Psoas muscle (tissue), 8 donors: ENCODE measurements around the gene EYS. TPM values are rescaled to one million over a fixed set of nuclear protein-coding genes. Genes with fewer than 3 reads are reported as not detected.

Experiments used
- ATAC-seq, 4 donors: fragments of 200-7000 bp; cut with Tn5 transposase; one replicate each; pipeline ENCODE4 v1.9.1; 2020; ENCODE audit warnings: moderate library complexity in 3 of 4, mild to moderate bottlenecking in 2 of 4
- DNase-seq, 2 donors: peaks; one replicate each; pipeline ENCODE4 v3.0.0-alpha.2; 2020
- H3K27ac ChIP-seq: fragments of 200-600 bp; one replicate; pipeline ENCODE4 v1.8.0; 2022
- H3K27me3 ChIP-seq, 3 donors: fragments of 200-600 bp in 1 of 3; one replicate each; pipeline versions ENCODE4 v1.6.1 to v1.8.0; 2013 to 2022; ENCODE audit warnings: low read length in 2 of 3, mild to moderate bottlenecking in 2 of 3, moderate library complexity in 1 of 3; ENCODE audit not compliant: insufficient read depth in 3 of 3
- H3K36me3 ChIP-seq, 2 donors: fragments of 200-600 bp in 1 of 2; one replicate each; pipeline versions ENCODE4 v1.6.1 to v1.8.0; 2013 to 2022; ENCODE audit warnings: low read depth in 1 of 2, mild to moderate bottlenecking in 1 of 2, moderate library complexity in 1 of 2; ENCODE audit not compliant: insufficient read depth in 1 of 2
- H3K4me1 ChIP-seq: fragments of 200-600 bp; one replicate; pipeline ENCODE4 v1.8.0; 2022
- H3K4me3 ChIP-seq: fragments of 200-600 bp; one replicate; pipeline ENCODE4 v1.8.0; 2022; ENCODE audit warnings: mild to moderate bottlenecking
- H3K9me3 ChIP-seq: fragments of 200-600 bp; one replicate; pipeline ENCODE4 v1.8.0; 2022
- WGBS, 3 donors: extraction: QIAGEN DNeasy Blood & Tissue Kit; methylation state at CpG; one replicate each; pipeline versions ENCODE4 v1.1.6 to v1.1.7; 2013; 5-methylcytosine and 5-hydroxymethylcytosine counted together
- intact Hi-C, 2 donors: fragments of 100-400 bp; cut with DNase I; formaldehyde crosslinking; loops; one replicate each; pipeline versions ENCODE4 v1.11.0 to v1.14.2; 2022
- polyA plus RNA-seq, 3 donors: library from polyadenylated mRNA; stranded (reverse); fragments of 200-250 nt; gene quantifications; one replicate each; pipeline ENCODE4 v1.2.3, GENCODE V29; 2013
- total RNA-seq, 4 donors: library from RNA; stranded (reverse); fragmentation: NEBNext Ultra II Directional in 2 of 4; extraction: Animal tissue kit (Norgen Biotek cat#: 25700) in 2 of 4; gene quantifications; one replicate each; pipeline versions ENCODE4 v1.2.1 to v1.2.4, GENCODE V29; 2021 to 2023
- TF ChIP-seq, protein P1 (sequence below): fragments of 200-600 bp; IDR thresholded peaks from one replicate; pipeline ENCODE4 v1.8.0; 2022; ENCODE audit warnings: antibody characterized with exemption
- donor health status: healthy with polysubstance abuse.
- donor health status: DM: no; HTN: no; CAD: no; lungs with moderate emphysema.
- donor health status: Bipolar disorder and iron deficiency.
- donor health status: healthy.
- donor health status: DM: yes; HTN: yes; CAD: no.
- donor health status: DM: no; HTN: no; CAD: no.
- donor health status: DM: no; HTN: no; CAD: no.
- donor health status: DM: yes; HTN: yes; CAD: no.

EYS gene
- total and polyA plus RNA-seq, 7 donors, result under 0.01 TPM; not detected in 6

DNA sequence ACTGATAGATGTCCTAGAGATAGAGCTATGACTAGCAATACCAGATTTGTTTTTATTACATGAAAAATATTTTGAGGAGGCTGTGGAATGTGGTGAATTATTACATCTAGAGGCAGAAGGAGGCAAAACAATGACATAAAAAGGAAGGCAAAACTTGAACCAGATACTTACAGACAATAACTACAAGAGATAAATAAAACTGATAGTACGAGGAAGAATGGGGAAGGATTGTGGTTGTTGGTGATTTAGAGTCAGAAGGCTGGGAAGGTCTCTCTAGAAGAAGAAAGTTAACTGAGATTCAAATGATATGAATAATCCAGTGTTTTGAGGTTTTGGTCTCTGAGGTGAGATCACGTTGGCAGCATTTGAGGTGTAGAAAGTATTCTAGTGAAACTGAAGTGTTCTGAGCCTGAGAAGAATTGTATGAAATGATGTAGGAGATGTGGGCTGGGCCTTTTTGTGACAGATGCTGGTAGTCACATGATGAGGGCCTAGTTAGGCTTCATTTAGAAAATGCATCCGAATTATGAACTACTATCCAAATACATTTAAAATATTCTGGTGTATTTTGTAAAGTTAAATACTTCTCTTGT lies 589.1 kb downstream of the EYS start:
- Histone ChIP-seq H3K4me3 (no peak overlapping the region), H3K9me3 (no peaks in the 10 kb centered on the region), H3K27me3 (no peaks in the 10 kb centered on the region), H3K27ac (no peak overlapping the region), H3K4me1 (no peaks in the 10 kb centered on the region), H3K36me3 (no peaks in the 10 kb centered on the region)
- TF ChIP-seq, protein P1, sequence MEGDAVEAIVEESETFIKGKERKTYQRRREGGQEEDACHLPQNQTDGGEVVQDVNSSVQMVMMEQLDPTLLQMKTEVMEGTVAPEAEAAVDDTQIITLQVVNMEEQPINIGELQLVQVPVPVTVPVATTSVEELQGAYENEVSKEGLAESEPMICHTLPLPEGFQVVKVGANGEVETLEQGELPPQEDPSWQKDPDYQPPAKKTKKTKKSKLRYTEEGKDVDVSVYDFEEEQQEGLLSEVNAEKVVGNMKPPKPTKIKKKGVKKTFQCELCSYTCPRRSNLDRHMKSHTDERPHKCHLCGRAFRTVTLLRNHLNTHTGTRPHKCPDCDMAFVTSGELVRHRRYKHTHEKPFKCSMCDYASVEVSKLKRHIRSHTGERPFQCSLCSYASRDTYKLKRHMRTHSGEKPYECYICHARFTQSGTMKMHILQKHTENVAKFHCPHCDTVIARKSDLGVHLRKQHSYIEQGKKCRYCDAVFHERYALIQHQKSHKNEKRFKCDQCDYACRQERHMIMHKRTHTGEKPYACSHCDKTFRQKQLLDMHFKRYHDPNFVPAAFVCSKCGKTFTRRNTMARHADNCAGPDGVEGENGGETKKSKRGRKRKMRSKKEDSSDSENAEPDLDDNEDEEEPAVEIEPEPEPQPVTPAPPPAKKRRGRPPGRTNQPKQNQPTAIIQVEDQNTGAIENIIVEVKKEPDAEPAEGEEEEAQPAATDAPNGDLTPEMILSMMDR, result no peak
- intact Hi-C loops, result no loop called here
- ATAC-seq, result no peak
- DNase-seq, result no peak
- WGBS, 3 donors, result 75 to 83% (median 79%) methylated on average over 3 of the region's 3 CpGs

DNA sequence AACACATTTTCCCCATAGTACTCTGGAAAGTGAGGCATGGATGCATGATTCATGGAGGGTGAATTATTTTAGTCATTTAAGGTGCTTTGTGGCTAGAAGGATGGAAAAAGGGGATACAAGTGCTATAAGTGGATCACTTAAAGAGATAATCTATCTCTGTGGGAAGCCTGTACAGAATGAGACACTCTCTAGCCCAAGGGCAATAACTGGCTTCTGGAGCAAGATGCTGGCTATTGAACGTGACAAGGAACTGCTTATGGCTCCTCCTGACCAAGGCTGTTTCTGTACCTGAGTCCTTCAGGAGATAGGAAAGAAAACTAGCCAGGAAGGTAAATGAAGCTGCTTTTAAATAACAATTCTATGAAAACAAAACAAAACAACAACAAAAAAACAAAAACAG lies 590.7 kb downstream of the EYS start:
- no peaks in the 10 kb centered on the region for H3K9me3 ChIP-seq

GRCh38 chr6:65113581-65113980 lies 593.4 kb downstream of the EYS start:
- WGBS, 3 donors, result 54 to 65% (median 61%) methylated on average over 3 of the region's 3 CpGs
- ATAC-seq, result no peak
- Histone ChIP-seq H3K36me3 (no peaks in the 10 kb centered on the region), H3K27ac (no peak overlapping the region), H3K9me3 (no peaks in the 10 kb centered on the region), H3K4me1 (no peaks in the 10 kb centered on the region), H3K4me3 (no peak overlapping the region), H3K27me3 (no peaks in the 10 kb centered on the region)
- intact Hi-C loops, result no loop called here
- DNase-seq, result no peak
- TF ChIP-seq, protein P1, result no peak

More for the DNA sequence above, 590.7 kb downstream of the EYS start:
- Histone ChIP-seq H3K27me3 (no peaks in the 10 kb centered on the region), H3K27ac (no peak overlapping the region), H3K4me1 (no peaks in the 10 kb centered on the region), H3K36me3 (no peaks in the 10 kb centered on the region), H3K4me3 (no peak overlapping the region)
- TF ChIP-seq, protein P1, result no peak
- no peak for DNase-seq
- WGBS, 3 donors, result 48 to 72% (median 69%) methylated on average over 1 of the region's 1 CpG
- ATAC-seq, result no peak
- intact Hi-C loops, result no loop called here

- intact Hi-C loops, result no loop called here
- no peak for DNase-seq
- no peaks in the 10 kb centered on the region for H3K9me3 ChIP-seq
- TF ChIP-seq, protein P1, result no peak
- H3K27ac ChIP-seq, result no peak overlapping the region
- H3K36me3 ChIP-seq, result no peaks in the 10 kb centered on the region
- no peaks in the 10 kb centered on the region for H3K4me1 ChIP-seq
- no peak overlapping the region for H3K4me3 ChIP-seq
- H3K27me3 ChIP-seq, result no peaks in the 10 kb centered on the region
- ATAC-seq, result no peak
These were observed 594.6 kb downstream of the EYS start for GRCh38 chr6:65112435-65112834.

DNA sequence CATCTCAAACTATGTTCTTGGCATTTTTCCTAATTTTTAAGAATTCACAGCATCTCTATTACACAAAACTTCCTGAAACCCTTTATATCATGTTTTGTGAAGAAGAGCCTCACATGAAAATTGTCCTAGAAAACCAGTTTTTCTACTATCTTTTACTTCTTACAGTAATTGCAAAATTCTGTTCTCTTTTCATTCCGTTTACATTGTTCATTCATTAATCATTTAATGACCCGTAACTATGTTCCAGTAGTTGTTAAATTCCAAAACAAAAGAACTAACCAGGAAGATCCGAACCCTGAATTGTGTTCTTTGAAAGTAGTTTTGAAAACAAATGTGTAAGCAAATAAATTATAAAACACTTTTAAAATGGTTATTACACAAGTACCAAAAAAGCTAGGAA lies 597.0 kb downstream of the EYS start:
- WGBS, 3 donors, result 54 to 64% (median 56%) methylated on average over 3 of the region's 3 CpGs
- H3K4me1 ChIP-seq, result no peaks in the 10 kb centered on the region
- TF ChIP-seq, protein P1, result no peak
- ATAC-seq (no peak), DNase-seq (no peak)
- no peak overlapping the region for H3K27ac ChIP-seq
- H3K9me3 ChIP-seq, result no peaks in the 10 kb centered on the region
- intact Hi-C loops, result no loop called here
- no peak overlapping the region for H3K4me3 ChIP-seq
- H3K27me3 ChIP-seq, result no peaks in the 10 kb centered on the region
- no peaks in the 10 kb centered on the region for H3K36me3 ChIP-seq
